ENCODE data around the gene RIPOR3.

Gene RIPOR3, protein sequence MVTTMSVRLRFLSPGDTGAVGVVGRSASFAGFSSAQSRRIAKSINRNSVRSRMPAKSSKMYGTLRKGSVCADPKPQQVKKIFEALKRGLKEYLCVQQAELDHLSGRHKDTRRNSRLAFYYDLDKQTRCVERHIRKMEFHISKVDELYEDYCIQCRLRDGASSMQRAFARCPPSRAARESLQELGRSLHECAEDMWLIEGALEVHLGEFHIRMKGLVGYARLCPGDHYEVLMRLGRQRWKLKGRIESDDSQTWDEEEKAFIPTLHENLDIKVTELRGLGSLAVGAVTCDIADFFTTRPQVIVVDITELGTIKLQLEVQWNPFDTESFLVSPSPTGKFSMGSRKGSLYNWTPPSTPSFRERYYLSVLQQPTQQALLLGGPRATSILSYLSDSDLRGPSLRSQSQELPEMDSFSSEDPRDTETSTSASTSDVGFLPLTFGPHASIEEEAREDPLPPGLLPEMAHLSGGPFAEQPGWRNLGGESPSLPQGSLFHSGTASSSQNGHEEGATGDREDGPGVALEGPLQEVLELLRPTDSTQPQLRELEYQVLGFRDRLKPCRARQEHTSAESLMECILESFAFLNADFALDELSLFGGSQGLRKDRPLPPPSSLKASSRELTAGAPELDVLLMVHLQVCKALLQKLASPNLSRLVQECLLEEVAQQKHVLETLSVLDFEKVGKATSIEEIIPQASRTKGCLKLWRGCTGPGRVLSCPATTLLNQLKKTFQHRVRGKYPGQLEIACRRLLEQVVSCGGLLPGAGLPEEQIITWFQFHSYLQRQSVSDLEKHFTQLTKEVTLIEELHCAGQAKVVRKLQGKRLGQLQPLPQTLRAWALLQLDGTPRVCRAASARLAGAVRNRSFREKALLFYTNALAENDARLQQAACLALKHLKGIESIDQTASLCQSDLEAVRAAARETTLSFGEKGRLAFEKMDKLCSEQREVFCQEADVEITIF

DNA sequence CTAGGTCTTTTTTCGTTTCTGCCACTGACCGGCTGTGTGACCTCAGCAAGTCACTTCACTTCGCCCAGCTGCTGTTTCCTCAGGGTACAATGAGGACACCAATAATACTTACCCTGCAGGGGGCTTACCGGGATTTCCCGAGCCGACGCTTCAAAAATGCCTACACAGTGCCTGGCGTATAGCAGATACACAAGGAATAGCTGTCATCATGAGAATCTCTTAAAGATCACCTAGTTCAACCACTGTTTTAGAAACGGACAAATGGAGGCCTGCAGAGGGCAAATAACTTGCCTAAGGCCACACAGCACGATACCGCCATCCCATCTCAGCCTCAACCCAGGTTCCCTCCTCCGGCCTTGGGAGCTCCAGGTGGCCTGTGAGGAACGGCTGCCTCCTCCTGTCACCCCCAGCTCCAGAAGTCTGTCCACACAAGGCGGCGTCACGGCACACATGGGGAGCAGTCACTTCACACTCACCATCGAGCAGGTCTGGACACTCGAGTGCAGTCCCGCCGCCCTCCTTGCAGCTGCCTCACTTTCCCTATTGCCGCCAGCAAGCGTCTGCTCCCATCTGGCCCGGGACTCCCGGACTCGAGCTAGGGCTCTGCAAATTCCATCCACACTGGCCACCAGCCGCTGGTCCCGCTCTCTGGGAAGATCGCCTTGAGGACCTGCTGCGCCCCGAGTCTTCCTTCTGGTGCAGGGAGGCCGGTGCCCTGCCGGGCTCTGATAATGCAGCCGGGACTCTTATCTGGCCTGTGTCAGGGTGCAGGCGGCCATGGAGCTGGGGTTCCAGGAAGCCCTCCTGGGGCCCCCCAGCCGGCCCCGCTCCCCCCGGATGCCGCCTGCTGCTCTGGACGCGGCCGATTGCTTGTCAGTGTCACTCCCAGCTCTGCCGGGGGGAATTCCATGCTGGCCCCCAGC is at the start of gene RIPOR3:
Gene RIPOR3, minus strand, starts transcription at position 893 of the 923 bp plus-strand sequence. Its CDS starts 414 bp downstream, at position 479.
- no peak for DNase-seq (ENCODE audit: extremely low read depth, low read depth)
- peak within 1 kb of the TSS; percentile 46 for H3K4me3 ChIP-seq (replicated peaks; ENCODE audit: low read depth, low read length)
- TF ChIP-seq, protein P1, sequence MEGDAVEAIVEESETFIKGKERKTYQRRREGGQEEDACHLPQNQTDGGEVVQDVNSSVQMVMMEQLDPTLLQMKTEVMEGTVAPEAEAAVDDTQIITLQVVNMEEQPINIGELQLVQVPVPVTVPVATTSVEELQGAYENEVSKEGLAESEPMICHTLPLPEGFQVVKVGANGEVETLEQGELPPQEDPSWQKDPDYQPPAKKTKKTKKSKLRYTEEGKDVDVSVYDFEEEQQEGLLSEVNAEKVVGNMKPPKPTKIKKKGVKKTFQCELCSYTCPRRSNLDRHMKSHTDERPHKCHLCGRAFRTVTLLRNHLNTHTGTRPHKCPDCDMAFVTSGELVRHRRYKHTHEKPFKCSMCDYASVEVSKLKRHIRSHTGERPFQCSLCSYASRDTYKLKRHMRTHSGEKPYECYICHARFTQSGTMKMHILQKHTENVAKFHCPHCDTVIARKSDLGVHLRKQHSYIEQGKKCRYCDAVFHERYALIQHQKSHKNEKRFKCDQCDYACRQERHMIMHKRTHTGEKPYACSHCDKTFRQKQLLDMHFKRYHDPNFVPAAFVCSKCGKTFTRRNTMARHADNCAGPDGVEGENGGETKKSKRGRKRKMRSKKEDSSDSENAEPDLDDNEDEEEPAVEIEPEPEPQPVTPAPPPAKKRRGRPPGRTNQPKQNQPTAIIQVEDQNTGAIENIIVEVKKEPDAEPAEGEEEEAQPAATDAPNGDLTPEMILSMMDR (IDR thresholded peaks at IDR 0.05; ENCODE audit: low read depth, low read length, missing control alignments), result no peak

DNA sequence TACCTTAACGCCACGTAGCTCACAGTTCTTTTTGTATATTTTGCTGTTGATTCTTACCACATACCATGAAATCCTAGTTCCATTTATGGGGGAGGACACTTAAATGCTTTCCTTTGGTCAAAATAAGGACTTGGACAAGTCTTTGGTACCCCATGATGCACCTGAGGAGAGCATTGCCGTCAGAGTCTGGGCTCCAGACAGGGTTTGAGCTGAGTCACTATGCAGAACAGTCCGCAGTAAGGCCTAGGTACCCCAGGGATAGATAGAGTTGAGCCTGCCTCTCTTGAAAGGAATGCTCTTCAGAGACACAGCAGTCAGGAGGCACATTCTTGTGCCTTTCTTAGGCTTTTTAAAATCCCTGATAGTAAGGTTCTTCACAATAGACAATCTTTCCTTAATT is 46.0 kb upstream of the RIPOR3 start:
- TF ChIP-seq, protein P1 (IDR thresholded peaks at IDR 0.05; ENCODE audit: low read depth, low read length, missing control alignments), result no peak
- no peak for DNase-seq (ENCODE audit: extremely low read depth, low read depth)

DNA sequence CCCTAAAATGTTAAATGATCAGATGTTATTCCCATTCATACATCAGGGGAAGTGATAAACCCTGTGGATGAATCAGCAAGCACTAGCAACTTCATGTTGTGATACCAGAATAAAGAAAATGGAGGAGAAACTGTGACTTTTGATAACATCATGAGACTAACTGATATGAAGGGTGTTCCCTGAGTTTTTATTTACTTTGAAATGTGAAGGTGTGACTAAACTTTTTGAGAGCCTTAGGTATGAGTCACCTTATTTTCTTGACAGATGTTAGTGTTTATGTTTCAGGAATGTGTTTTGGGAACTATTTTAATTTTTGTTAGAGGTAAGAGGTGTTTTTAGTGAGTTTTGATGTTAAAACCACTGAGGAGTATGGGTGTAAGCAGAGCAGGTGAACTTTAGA is 44.5 kb upstream of the RIPOR3 start:
- H3K4me3 ChIP-seq (replicated peaks; ENCODE audit: low read depth, low read length), result no peak overlapping the region
- TF ChIP-seq, protein P1 (IDR thresholded peaks at IDR 0.05; ENCODE audit: low read depth, low read length, missing control alignments), result no peak
- no peak for DNase-seq (ENCODE audit: extremely low read depth, low read depth)

More for the DNA sequence above, 46.0 kb upstream of the RIPOR3 start:
- H3K4me3 ChIP-seq (replicated peaks; ENCODE audit: low read depth, low read length), result no peak overlapping the region

DNA sequence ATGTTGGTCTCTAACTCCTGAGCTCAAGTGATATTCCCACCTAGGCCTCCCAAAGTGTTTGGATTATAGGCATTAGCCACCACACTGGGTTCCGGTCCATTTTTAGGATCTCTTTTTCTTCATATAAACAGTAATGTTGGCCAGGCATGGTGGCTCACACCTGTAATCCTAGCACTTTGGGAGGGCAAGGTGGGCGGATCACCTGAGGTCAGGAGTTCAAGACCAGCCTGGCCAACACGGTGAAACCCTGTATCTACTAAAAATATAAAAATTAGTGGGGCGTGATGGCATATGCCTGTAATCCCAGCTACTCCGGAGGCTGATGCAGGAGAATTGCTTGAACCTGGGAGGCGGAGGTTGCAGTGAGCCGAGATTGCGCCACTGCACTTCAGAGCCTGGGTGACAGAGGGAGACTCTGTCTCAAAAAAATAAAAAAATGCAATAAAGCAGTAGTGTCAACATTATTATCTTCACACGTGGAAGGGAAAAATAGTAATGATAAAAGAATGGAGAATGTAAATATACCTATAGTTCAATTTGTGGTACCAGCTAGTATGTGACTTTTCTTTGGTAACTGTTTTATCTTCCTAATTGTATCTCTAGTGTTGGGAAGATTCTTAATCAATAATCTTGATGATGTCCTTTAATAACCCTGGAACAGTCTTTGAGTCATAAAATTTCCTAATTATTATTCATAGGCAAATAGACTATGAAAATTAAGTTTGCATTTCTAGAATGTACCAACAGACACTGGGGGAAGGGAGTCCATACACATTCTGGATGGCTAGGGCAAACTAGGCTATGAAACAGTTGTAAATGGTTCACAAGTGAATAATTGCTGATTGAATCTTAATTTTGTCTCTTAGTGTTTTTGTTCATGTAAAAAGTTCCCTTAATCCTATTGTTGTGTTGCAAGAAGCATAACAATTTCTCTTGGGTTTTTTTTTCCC is 43.7 kb upstream of the RIPOR3 start:
- no peak overlapping the region for H3K4me3 ChIP-seq (replicated peaks; ENCODE audit: low read depth, low read length)
- TF ChIP-seq, protein P1 (IDR thresholded peaks at IDR 0.05; ENCODE audit: low read depth, low read length, missing control alignments), result no peak
- DNase-seq (ENCODE audit: extremely low read depth, low read depth), result no peak

DNA sequence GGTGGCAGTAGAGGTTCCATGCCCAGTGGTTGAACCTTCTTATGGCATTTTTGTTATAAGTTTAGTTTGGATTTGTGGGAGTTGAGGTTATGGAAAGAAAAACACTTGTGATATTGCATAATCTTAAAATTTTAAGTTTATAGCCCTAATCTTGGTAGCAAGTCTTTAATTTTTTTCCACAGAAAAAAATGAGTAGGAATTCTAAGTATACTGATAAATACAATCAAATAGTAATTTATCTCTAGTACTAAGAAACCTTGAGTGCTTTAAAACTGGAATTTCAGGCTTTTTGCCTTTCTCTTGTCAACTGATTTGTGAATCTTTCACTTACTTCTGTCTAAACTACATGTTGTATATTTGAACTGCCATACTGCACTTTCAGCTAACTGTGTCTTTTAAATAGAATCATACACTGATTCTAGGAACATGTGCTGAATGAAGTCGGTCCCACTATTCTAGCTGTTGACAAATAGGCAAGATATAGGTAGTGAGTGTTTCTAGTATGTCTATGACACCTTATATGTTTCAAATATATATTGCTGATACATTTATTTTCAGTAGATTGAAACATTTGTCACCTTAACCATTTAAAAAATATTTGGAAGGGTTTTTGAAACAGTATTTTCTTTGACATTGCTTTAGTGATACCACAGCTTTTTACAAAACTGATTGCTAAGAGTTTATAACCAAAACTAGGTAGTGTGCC is 42.5 kb upstream of the RIPOR3 start:
- no peak overlapping the region for H3K4me3 ChIP-seq (replicated peaks; ENCODE audit: low read depth, low read length)
- TF ChIP-seq, protein P1 (IDR thresholded peaks at IDR 0.05; ENCODE audit: low read depth, low read length, missing control alignments), result no peak
- DNase-seq (ENCODE audit: extremely low read depth, low read depth), result no peak

Measured in HFF-Myc (cell line).